GM12878 (cell line): Measurements from ENCODE around the gene CHID1. TPM values are rescaled to one million over a fixed set of nuclear protein-coding genes. Genes with fewer than 3 reads are reported as not detected.

Source experiments
- ATAC-seq: fragments of 200-7000 bp; cut with Tn5 transposase; 3 replicates; pipeline ENCODE4 v1.9.1; 2020; ENCODE audit warnings: mild to moderate bottlenecking, moderate library complexity
- BruUV-seq: library from RNA; stranded (reverse); fragments of 400-500 nt; replicated peaks from 2 replicates; lab custom pipeline; 2021; lab: Mats Ljungman, UMichigan
- CTCF ChIA-PET: fragments of 300-600 bp; sonication (Branson Sonifier 250); formaldehyde crosslinking; extraction: SDS; loops from one replicate; lab custom pipeline; 2021; ENCODE audit warnings: inconsistent platforms; lab: Yijun Ruan, JAX
- POLR2A ChIA-PET: fragments of 350-600 bp; formaldehyde crosslinking; extraction: SDS; loops from one replicate; lab custom pipeline; 2021; ENCODE audit warnings: inconsistent platforms; lab: Charles Lee
- RAD21 ChIA-PET: fragments of 300-600 bp; sonication (Branson Sonifier 250); formaldehyde crosslinking; loops from one replicate; lab custom pipeline; 2023; ENCODE audit warnings: antibody characterized with exemption; ENCODE audit not compliant: unreplicated experiment; lab: Charles Lee
- SMC1A ChIA-PET: fragments of 300-600 bp; sonication (Branson Sonifier 250); formaldehyde crosslinking; loops from one replicate; lab custom pipeline; 2023; ENCODE audit not compliant: unreplicated experiment, uncharacterized antibody; lab: Charles Lee
- DNase-seq: peaks from one replicate; pipeline ENCODE4 v3.0.0-alpha.2; 2011; ENCODE audit warnings: low read depth, low spot score
- FAIRE-seq: peaks from 3 replicates; lab custom pipeline; 2011; peaks lifted over from hg19 to GRCh38; lab: Jason Lieb, UNC
- H2AFZ ChIP-seq: 2 replicates; pipeline ENCODE4 v1.6.0; 2011; ENCODE audit warnings: low read depth, low read length, control low read depth; ENCODE audit not compliant: control insufficient read depth
- H3K27ac ChIP-seq: 2 replicates; pipeline ENCODE4 v1.5.1; 2011; ENCODE audit warnings: control low read depth; ENCODE audit not compliant: control insufficient read depth, insufficient read depth
- H3K27me3 ChIP-seq, 2 experiments: replicated peaks in 1 of 2; 2 replicates each; pipeline versions ENCODE4 v1.6.0 to v1.6.1; 2011; ENCODE audit warnings: low read length in 1 of 2; ENCODE audit not compliant: control insufficient read depth in 2 of 2, insufficient read depth in 2 of 2
- H3K36me3 ChIP-seq, 2 experiments: 2 replicates each; pipeline ENCODE4 v1.5.1; 2011; ENCODE audit warnings: low read length in 1 of 2; ENCODE audit not compliant: control insufficient read depth in 2 of 2, insufficient read depth in 2 of 2
- H3K4me1 ChIP-seq: 2 replicates; pipeline ENCODE4 v1.6.1; 2011; ENCODE audit warnings: mild to moderate bottlenecking, low read length, moderate library complexity, mixed read lengths; ENCODE audit not compliant: control insufficient read depth, insufficient read depth
- H3K4me2 ChIP-seq: 2 replicates; pipeline ENCODE4 v1.6.0; 2011; ENCODE audit warnings: control low read depth; ENCODE audit not compliant: control insufficient read depth, insufficient read depth
- H3K4me3 ChIP-seq: fragments of 200-600 bp; sonication (generic); 2 replicates; pipeline ENCODE4 v1.5.1; 2016
- H3K79me2 ChIP-seq: 2 replicates; pipeline ENCODE4 v1.6.0; 2011; ENCODE audit warnings: low read length; ENCODE audit not compliant: control insufficient read depth, insufficient read depth
- H3K9ac ChIP-seq: 2 replicates; pipeline ENCODE4 v1.8.0; 2011; ENCODE audit warnings: low read length, control low read depth, mixed read lengths; ENCODE audit not compliant: control insufficient read depth, insufficient read depth
- H3K9me3 ChIP-seq: replicated peaks from 3 replicates; pipeline ENCODE4 v1.5.1; 2011; ENCODE audit warnings: mild to moderate bottlenecking, low read length; ENCODE audit not compliant: control insufficient read depth, insufficient read depth
- H4K20me1 ChIP-seq: 2 replicates; pipeline ENCODE4 v1.6.0; 2011; ENCODE audit not compliant: control insufficient read depth, insufficient read depth
- BRCA1 ChIP-seq: IDR thresholded peaks from 2 replicates; pipeline ENCODE4 v1.6.1; 2011; ENCODE audit warnings: low read depth, low read length, improper control_type of control experiment
- CBX3 ChIP-seq: fragments of 200-600 bp; sonication (generic); IDR thresholded peaks from 2 replicates; pipeline ENCODE4 v1.6.1; 2016; ENCODE audit warnings: low read depth, borderline replicate concordance
- E2F4 ChIP-seq: IDR thresholded peaks from 2 replicates; pipeline ENCODE4 v1.6.1; 2012; ENCODE audit warnings: low read depth, low read length, improper control_type of control experiment
- ZBTB33 ChIP-seq: fragments of 450-650 bp; IDR thresholded peaks from 2 replicates; pipeline ENCODE4 v1.6.1; 2017; ENCODE audit warnings: mild to moderate bottlenecking
- ZSCAN29 ChIP-seq: fragments of 450-650 bp; IDR thresholded peaks from 2 replicates; pipeline ENCODE4 v1.6.1; 2017; ENCODE audit warnings: mild to moderate bottlenecking, moderate library complexity
- WGBS: methylation state at CpG from one replicate; pipeline ENCODE4 v1.1.6; 2016; ENCODE audit warnings: low lambda C conversion rate; ENCODE audit not compliant: insufficient replicate concordance, insufficient coverage; ENCODE audit errors: missing lambda C conversion rate; 5-methylcytosine and 5-hydroxymethylcytosine counted together
- in situ Hi-C: fragments of 300-500 bp; cut with MboI; formaldehyde crosslinking; loops from 9 replicates; pipeline ENCODE4 v1.14.3; 2018; ENCODE audit warnings: mixed read lengths
- intact Hi-C: fragments of 100-400 bp; cut with micrococcal nuclease; formaldehyde crosslinking; loops from one replicate; pipeline ENCODE4 v1.14.2; 2022; ENCODE audit not compliant: unreplicated experiment
- polyA plus RNA-seq, 11 experiments: library from polyadenylated mRNA; depleted of rRNA in 4 of 11; unstranded in 6 of 11; stranded (reverse) in 5 of 11; fragments of >200 nt; fragmentation: Nextera tagmentation in 4 of 11; fragmentation: Illumina TruSeq in 1 of 11; extraction: Ambion mirVana in 4 of 11; extraction: Trizol in 1 of 11; gene quantifications; 1 replicate in 1 of 11; 2 replicates in 10 of 11; pipeline versions ENCODE4 v1.2.1 to v1.2.3, GENCODE V29; 2011 to 2016; ENCODE audit warnings: inconsistent platforms in 2 of 11, missing spikeins in 2 of 11, low read depth in 1 of 11
- total RNA-seq, 4 experiments: library from RNA; depleted of rRNA in 3 of 4; stranded (reverse); fragments of >200 nt in 3 of 4; fragmentation: Illumina TruSeq in 1 of 4; extraction: Trizol in 1 of 4; gene quantifications; 2 replicates each; pipeline versions ENCODE4 v1.2.1 to v1.2.3, GENCODE V29; 2013 to 2021

The CHID1 gene
- total and polyA plus RNA-seq, 10 of the 15 experiments (the other 5 are each of a cell fraction or from before 2014, with no cell fraction given) = 4.8 to 75.2 (median 30.1) TPM

- intact Hi-C loops (loop anchor here (1.0 kb wide), 1 partner anchor 203 kb away; no protein-coding TSS in a partner anchor), in situ Hi-C loops (loop anchor here (10.0 kb wide), 2 partner anchors 207 to 1007 kb away; partner anchors contain the start of gene LSP1)
- no peak overlapping the region for H3K9ac ChIP-seq
- WGBS = 42% methylated on average over 18 of the region's 18 CpGs
- BruUV-seq = no TSS peak
- H3K27ac ChIP-seq = no peak overlapping the region
- no peaks in the 10 kb centered on the region for H3K9me3 ChIP-seq
- H3K4me1 ChIP-seq = peaks cover 8% of the 10 kb centered on the region
- TF ChIP-seq ZSCAN29 (no peak), E2F4 (no peak), BRCA1 (no peak), ZBTB33 (no peak), CBX3 (no peak)
- ChIA-PET SMC1A (no interaction called here), CTCF (interaction anchor here (0.9 to 3.4 kb wide), 5 partner anchors 17 to 207 kb away, joined by 3 to 23 read pairs (median 3); no protein-coding TSS in a partner anchor), POLR2A (interaction anchor here (1.0 kb wide), 1 partner anchor 21 kb away, joined by 3 read pairs; no protein-coding TSS in a partner anchor), RAD21 (interaction anchor here (1.3 kb wide), 1 partner anchor 39 kb away, joined by 3 read pairs; the partner anchor contains the start of gene RPLP2)
- H3K4me2 ChIP-seq = no peak overlapping the region
- no peak overlapping the region for H3K4me3 ChIP-seq
- H4K20me1 ChIP-seq = no peaks in the 10 kb centered on the region
- no peaks in the 10 kb centered on the region; a peak in 1 of 4 replicates for H3K27me3 ChIP-seq
- FAIRE-seq = no peak
- no peak for DNase-seq
- H2AFZ ChIP-seq = no peak overlapping the region
- ATAC-seq = no peak
- H3K79me2 ChIP-seq = no peaks in the 10 kb centered on the region
- H3K36me3 ChIP-seq = no peaks in the 10 kb centered on the region
Observed at GRCh38 chr11:847876-848275, 62.7 kb downstream of the CHID1 start.
